IPS DF 4.7 (cell line): ENCODE results near the gene HIVEP1.

Experiments used
- DNase-seq: peaks from one replicate; pipeline ENCODE4 v3.0.0-alpha.2; 2013; ENCODE audit warnings: low spot score; ENCODE audit errors: extremely low read depth

Gene HIVEP1

DNA sequence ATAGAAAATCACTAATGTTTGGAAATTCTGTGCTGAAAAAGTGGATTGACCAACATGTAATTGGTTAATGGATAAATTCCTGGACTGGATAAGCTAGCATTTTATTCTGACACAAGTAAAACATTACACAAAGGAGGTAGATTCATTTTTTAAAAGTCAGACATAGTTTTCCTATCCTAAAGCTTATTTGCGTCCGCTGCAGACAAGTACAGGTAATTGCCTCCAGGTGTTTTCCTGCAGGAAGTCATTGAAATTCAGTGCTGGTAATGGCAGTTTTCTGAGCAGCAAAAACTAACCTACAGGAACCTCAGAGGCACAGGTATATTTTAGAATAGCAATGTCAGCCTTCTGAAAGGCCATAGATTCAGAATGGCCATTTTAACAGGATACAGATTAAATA is 20.0 kb upstream of the HIVEP1 start:
- DNase-seq, result no peak

GRCh38 chr6:11994875-11995461 is 17.1 kb upstream of the HIVEP1 start:
- no peak for DNase-seq

DNA sequence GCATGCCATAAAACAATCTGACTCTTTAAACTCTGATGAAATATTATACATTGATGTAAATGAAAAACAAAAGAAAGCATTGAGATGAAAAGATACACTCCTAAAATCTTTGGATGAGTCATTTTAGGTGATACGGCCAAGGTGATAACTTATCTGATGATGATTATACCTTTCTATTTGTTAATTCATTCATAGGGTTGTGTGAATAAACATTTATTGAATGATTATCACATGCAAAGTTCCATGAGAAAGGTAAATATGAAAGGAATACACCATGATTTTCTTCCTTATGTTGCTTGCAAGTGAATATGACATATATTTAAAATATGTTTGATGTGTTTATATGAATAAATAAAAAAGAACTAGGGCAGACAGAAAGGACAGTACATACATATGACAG is 15.4 kb upstream of the HIVEP1 start:
- DNase-seq, result no peak

DNA sequence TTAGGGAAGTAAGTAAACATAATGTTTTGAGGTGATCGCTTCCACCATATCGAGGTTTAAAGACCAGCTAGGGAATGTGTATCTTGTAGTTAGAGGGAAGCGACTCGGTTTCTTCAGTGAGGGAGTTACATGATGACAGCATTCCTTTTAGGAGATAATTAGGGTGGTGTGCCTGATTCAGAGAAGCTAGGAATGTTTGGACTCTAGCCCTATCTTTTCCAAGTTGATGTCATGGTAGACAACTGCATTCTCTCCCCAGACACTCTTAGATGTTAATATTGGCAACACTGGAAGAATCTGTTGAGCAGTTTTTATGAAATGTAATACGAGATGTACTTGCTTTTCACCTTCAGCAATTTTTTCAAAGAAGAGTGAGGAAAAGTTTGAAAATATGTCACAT is 12.9 kb upstream of the HIVEP1 start:
- no peak for DNase-seq

GRCh38 chr6:12000174-12000573 is 11.9 kb upstream of the HIVEP1 start:
- DNase-seq, result no peak

DNA sequence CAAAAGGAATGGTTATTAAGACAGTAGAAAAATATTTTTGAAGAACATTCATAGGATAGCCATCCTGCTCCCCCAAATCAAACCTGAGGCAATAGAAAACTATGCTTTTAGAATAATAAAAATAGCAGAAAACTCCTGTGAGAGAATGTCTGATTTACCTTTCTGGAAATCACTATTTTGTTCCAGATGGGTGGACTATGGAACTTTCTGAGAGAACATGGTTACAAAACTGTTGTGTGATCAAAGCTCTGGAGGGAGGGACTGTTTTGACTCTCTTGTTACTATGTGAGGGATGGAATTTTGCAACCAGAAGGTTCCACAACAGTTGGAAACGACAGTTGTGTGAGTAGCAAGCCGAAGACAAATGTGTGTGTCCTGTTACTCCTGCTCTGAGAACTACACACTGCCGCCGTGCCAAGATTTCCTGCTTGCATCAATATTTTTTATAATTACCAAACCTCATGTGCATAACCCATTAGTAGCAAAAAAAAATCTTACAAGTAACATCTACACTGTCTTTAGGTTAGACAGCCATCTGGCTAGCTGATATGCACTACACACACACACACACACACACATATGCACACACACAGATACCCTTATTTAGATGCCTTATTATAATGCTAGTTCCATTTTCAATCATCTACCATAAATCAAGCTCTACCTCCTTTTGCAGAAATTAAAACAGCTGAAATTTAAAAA is 11.0 kb upstream of the HIVEP1 start:
- no peak for DNase-seq

DNA sequence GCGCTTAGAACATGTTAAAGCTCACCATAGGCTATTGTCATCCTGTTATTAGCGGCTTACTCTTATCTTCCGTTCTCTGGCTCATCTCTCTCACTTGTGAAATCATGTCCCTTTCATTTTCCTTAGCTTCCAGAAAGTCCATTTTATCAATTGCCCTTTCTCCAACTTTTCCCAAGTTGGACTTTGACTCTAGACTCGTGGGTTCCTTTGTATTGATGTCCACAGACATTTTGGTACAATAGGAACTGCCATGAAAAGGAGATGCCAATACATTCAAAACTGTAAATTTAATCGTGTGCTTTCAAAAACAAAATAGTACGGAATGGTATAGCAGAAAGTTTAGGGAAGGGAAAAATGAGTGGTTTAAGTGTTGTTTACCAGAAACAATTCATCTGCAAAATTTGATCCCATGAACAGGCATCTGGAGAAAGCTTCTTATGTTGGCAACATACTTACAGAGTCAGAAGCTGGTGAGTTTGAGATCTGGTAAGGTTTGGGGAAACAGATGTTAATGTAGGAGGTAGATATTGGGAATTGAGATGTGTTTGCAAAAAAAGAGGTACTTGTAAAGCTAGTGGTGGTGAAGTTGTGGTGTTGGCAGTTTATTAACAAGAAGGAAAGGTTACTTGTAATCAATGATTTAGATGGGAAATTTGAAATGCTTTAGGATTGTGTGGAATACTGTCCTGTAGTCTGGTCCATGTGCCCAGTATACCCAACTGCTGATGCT is 10.2 kb upstream of the HIVEP1 start:
- no peak for DNase-seq

DNA sequence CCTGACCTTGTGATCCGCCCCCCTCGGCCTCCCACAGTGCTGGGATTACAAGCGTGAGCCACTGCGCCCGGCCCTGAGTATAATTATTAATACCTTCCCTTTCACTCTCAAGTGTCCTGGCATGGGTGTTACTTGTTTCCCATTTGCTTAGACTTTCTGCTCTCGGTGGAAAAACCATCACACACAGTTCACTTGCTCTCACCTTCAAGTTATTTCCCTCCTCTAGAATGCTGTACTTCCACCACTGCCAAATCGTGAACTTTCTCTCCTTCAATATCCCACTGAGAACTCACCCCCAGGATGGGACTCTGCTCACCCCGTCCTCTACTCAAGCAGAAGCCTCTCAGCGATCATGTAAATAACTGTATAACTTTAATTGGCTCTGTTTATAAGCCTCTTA is 4.6 kb upstream of the HIVEP1 start:
- DNase-seq, result no peak

- no peak for DNase-seq
These were observed 4.2 kb upstream of the HIVEP1 start for GRCh38 chr6:12007887-12008286.

GRCh38 chr6:12008366-12009179 is 3.5 kb upstream of the HIVEP1 start:
- no peak for DNase-seq

- no peak for DNase-seq
These were observed 2.9 kb upstream of the HIVEP1 start for GRCh38 chr6:12009180-12009685.

GRCh38 chr6:12009876-12010634 is 2.1 kb upstream of the HIVEP1 start:
- no peak for DNase-seq

GRCh38 chr6:12010635-12011275 is 1.4 kb upstream of the HIVEP1 start:
- no peak for DNase-seq

DNA sequence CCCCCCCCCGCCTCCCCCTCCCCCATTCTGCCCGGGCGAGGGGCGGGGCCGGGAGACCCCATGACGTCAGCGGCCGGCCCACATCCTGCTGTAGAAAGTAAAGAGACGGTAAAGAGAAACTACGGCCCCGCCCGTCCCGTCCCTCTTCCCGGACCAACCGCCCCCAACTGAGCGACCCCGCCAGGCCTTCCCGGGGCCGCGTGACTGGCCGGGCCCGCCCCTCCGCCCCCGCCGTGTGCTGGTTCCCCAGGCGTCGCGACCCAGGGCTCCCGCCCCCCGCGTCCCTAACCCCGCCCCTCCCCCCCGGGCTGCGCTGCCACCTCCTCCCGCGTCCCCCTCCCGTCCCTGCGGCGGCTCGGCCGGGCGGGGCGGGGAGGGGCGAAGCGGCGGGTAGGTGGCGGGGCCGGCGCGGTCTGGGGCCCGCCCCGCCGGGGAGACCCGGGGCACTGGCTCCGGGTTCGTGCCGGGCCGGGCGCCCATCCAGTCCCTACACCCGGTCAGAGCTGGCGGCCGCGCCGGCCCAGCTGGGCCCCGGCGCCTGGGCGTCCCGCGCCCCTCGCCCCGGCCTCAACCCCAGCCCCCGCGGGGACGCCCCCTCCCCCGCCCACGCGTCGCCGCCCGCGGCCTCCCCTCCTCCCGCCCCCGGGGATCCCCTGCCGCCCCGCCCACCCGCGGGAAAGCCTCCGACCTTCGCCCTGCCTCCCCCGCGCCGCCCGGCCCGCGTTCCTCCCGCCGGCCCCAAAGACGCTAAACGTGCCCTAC is 655 bp upstream of the HIVEP1 start:
- no peak for DNase-seq

DNA sequence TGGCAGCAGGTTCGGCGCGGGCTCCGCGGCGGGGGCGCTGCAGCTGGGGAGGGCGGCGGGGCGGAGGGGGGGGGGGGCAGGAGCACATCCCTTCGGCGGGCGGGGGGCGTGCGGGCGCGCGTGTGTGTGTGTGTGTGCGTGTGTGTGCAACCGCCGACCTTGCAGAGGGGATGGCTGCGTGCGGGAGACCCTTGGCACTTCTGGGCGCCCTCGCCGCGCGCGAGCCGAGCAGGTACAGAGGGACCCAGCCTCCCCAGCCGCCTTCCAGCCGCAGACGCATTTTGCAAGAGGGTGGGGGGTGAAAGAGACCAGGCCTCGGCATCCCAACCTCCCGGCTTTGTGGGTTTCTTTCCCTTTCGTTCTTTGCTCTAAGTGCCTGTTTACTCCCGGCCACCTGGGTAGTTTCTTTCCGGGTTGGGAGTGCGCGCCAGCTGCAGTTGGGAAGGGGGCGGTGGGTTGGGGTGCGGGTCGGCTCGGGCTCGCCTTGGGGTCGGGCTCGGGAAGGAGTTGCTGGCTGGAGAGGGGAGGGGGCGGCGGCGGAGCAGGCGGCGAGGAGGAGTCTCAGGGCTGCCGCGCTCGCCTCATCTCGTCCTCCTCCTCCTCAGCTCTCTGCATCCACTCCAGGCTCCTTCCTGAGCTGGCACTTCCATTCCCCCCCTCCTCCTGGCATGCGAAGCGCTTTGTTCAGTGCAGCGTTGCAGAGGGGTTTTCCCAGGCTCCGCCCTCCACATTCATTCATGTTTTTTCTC is 620 bp downstream of the HIVEP1 start:
- DNase-seq, result no peak

DNA sequence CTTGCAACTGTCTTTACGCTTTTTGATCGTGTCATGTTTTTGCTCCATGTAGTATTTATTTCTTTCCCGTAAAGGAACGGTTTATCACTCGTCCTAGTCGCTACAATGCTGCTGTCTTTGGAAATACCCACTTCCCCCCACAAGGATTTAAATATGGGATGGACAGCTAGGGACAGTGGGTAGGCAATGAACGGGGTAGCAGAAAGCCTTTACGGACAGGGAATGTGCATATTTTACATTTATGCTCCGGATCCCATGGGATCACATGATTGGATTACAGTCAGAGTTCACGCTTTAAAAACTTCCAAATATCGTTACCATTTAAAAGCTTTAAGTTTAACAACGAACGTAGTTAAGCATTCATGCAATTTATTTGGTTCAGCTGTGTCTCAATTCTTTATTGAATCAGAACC is 1.2 kb downstream of the HIVEP1 start:
- no peak for DNase-seq

DNA sequence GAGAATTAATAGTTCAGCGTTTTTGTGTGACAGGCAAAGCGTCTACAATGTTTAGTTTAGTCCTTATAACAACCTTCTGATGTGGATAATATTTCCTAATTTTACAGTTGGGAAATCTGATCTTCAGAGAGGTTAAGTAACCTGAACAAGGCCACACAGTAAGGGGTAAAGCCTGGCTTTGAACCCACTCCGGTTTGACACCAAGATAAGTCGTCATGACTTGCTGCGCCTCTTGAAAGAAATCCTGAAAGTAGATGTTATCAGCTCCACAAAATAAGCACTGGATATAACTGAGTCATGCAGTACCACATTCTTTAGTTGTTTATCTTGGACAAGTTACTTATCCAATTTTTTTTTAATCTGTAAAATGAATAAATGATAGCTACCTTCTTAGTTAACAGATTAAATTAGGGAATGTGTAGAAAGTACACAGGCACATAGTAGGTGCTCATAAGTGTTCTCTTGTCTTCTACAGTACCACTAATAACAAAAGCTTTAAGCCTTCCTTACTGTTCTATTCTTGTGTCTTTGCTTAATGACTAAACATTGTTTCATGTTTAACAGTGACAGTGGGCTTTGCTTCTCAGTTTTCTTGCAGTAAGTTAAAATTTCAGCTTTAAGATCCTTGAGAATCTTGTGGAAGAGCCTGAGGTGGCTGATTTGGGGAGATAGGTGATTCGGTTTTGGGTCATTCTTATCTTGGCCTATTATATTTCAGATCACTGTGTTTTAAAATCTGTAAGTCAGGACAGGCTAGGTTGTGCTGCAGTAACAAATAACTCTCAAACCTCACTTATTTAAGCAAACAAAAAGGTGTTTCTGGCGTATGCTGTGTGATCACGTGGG is 2.1 kb downstream of the HIVEP1 start:
- no peak for DNase-seq

- DNase-seq, result no peak
These were observed 2.7 kb downstream of the HIVEP1 start for GRCh38 chr6:12014873-12015149.
